GM12874 (cell line): Measurements from ENCODE around the gene SNRNP200.

Experiments used
- CTCF ChIP-seq: IDR thresholded peaks from 2 replicates; pipeline ENCODE4 v1.5.1; 2011; ENCODE audit warnings: low read depth, mild to moderate bottlenecking, control low read depth, low read length, moderate library complexity; ENCODE audit not compliant: insufficient read depth

Gene SNRNP200

GRCh38 chr2:96301865-96302264, 3.5 kb downstream of the SNRNP200 start:
- TF ChIP-seq CTCF = no peak

GRCh38 chr2:96296925-96297324, 8.4 kb downstream of the SNRNP200 start:
- no peak for TF ChIP-seq CTCF

- no peak for TF ChIP-seq CTCF
Measured at GRCh38 chr2:96291751-96292150, 13.6 kb downstream of the SNRNP200 start.

GRCh38 chr2:96287273-96287856, 18.0 kb downstream of the SNRNP200 start:
- TF ChIP-seq CTCF = no peak

- no peak for TF ChIP-seq CTCF
Measured at GRCh38 chr2:96276787-96277499, 28.4 kb downstream of the SNRNP200 start.

GRCh38 chr2:96274355-96275056, 30.8 kb downstream of the SNRNP200 start:
- no peak for TF ChIP-seq CTCF

- TF ChIP-seq CTCF = no peak
Measured at GRCh38 chr2:96273763-96274162, 31.6 kb downstream of the SNRNP200 start.
